HG03097 (cell line): ENCODE data around the gene KLHL3.

Source experiments
- ATAC-seq: cut with Tn5 transposase; IDR thresholded peaks from one replicate; pipeline ENCODE4 v1.9.1; 2021; ENCODE audit not compliant: unreplicated experiment, low FRiP score

Gene KLHL3

DNA sequence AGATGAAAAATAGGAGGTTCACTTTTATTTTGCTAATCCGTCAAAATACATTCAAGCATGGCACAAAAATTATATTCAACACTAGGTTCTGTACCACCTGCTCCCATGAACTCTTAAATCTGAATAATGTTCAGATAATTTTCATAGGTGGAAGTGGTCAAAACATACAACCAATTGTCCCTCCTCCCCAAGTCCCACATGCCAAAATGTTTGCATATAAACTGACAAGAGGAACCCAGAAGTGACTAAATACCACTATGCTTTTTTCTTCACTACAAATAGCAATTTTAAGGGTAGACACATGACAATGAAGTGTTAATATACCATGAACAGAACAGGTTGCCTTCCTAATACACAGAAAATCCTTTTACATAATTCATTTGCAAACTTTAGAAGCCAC lies 14.5 kb upstream of the KLHL3 start:
- ATAC-seq: no peak

DNA sequence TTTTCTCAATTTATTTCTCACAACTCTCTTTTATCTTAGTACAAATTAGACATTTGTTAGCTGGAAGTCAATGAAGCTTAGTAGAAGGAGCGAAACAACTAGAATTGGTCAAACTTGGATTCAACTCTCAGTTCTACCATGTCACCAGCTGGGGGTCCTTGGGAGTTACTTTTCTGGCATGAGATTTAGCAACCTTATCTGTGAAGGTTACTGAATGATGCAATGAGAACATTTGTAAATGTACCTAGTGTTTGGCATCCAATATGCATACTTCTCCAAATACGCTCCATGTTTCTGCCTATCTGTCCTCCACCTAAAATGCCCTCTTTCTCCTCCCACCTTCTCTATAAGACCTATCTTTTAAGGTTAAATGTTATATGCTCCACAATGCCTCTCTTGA lies 12.0 kb upstream of the KLHL3 start:
- no peak for ATAC-seq

DNA sequence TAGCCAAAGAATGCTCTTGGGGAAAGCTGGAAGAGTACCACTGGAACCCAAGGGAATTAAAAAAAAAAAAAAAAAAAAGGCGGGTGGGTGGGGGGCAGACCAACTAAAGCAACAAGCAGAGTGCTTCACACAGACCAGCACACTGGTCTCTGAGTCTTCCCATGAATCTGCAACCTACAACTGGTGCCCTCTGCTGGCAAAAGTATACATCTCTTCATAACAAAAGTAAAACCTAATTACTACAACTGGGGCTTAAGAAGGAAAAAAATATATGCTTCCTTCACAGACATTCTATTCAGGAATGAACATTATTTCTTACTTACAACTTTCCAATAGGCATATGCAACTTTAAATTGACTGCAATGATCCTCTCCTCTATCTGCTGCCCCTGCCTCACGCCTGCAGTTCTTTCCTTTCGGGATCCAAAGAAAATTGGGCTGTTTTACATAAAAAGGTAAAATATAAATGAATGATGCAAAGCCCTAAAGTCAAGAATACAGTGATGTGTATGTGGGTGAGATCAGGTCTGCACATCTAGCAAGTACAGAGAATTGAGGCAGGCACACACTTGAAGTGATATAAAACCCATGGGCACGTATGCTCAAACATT lies 7.2 kb upstream of the KLHL3 start:
- no peak for ATAC-seq

- ATAC-seq: no peak
Observed at GRCh38 chr5:137741718-137742117, 5.8 kb upstream of the KLHL3 start.

DNA sequence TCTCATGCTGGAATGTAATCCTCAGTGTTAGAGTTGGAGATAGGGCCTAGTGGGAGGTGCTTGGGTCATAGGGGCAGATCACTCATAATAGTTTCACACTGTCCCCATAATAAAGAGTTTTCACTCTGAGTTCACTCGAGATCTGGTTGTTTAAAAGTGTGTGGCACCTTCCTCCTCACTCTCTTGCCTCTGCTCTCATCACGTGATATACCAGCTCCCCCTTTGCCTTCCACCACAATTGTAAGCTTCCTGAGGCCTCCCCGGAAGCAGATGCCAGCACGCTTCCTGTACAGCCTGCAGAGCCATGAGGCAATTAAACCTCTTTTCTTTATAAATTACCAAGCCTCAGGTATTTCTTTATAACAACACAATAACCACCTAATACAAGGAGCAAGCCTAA lies 3.8 kb upstream of the KLHL3 start:
- no peak for ATAC-seq

- ATAC-seq: no peak
Observed at GRCh38 chr5:137738947-137739346, 3.1 kb upstream of the KLHL3 start.

GRCh38 chr5:137737349-137738131 lies 1.7 kb upstream of the KLHL3 start:
- no peak for ATAC-seq

- no peak for ATAC-seq
Observed at GRCh38 chr5:137736496-137736895, 607 bp upstream of the KLHL3 start.

GRCh38 chr5:137734962-137735554 lies 831 bp downstream of the KLHL3 start:
- peak; percentile 30 for ATAC-seq

DNA sequence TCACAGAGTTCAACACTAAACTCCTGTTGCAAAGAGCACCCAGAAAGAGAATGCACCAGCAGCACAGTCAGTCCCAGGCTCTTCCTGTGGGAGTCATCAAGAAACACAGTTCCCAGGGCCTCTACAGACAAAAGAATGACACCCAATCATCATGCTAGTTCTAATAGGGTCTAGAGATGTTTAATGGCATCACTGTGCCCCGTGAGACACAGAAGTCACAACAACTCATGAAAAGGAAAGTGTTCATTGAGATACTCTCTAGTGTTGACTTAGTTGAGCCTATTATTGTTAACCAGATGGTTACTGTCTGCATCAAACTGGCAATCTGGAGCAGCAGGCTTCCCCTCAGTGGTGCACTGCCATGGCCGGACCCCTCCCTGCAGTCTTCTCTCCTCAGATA lies 1.6 kb downstream of the KLHL3 start:
- ATAC-seq: no peak

GRCh38 chr5:137733922-137734321 lies 2.0 kb downstream of the KLHL3 start:
- ATAC-seq: no peak

- ATAC-seq: no peak
Observed at GRCh38 chr5:137733006-137733405, 2.9 kb downstream of the KLHL3 start.

DNA sequence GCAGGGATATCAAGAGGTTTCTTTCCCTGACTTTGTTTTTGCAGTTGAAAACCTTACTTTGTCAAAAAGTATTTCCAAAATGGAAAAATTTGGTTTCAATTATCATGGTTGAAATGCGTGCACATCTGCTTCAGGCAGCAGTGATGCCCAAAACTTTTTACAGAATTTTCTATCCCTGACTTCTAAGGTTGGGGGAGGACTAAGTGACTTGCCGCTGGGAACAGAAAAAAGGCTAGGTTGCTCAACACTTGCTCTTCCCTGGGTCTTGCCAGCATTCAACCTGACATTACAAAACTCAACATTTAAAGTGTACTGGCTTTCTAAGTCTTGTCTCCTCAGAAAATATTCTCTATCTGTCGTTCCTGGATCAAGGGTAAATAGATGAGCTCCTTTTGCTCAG lies 4.7 kb downstream of the KLHL3 start:
- no peak for ATAC-seq

DNA sequence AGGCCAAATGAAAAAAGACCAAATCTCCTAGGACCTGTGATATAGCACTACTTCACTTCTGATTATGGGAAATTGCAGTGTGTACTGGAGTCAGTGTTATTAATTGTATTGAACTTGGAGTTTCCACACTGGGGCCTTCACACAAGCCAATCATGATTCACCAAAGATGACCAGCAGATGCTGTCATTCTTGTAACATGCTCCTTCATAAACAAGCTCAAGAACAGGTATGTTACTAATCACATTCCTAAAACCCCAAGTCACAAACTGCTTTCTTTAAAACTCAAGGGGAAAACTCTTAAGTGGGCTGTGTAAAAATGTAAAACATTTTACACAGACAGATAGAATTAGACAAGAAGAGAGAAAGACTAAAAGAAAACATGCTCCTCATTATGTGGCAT lies 5.6 kb downstream of the KLHL3 start:
- no peak for ATAC-seq

- no peak for ATAC-seq
Observed at GRCh38 chr5:137728048-137728447, 7.8 kb downstream of the KLHL3 start.

DNA sequence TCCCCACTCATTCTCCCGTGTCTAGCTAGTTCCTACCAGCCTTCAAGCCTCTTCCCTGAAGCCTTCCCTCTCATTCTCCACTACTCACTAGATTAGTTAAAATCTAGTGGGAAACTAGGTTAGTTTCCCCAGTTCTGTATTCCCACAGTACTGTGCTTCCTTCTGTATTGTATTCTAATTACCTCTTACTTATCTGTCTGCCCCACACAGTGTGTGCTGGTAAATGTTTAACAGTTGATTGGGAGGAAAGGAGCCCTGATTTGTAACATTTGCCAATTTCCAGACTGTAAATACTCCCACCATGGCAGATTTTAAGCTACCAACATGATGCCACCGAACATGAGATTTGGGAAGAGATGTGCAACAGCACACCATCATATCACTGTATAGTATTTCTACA lies 8.3 kb downstream of the KLHL3 start:
- no peak for ATAC-seq

- no peak for ATAC-seq
Observed at GRCh38 chr5:137724251-137724650, 11.6 kb downstream of the KLHL3 start.

- ATAC-seq: no peak
Observed at GRCh38 chr5:137718611-137719010, 17.3 kb downstream of the KLHL3 start.

GRCh38 chr5:137716337-137716736 lies 19.6 kb downstream of the KLHL3 start:
- ATAC-seq: no peak

- ATAC-seq: no peak
Observed at GRCh38 chr5:137715456-137715855, 20.4 kb downstream of the KLHL3 start.

DNA sequence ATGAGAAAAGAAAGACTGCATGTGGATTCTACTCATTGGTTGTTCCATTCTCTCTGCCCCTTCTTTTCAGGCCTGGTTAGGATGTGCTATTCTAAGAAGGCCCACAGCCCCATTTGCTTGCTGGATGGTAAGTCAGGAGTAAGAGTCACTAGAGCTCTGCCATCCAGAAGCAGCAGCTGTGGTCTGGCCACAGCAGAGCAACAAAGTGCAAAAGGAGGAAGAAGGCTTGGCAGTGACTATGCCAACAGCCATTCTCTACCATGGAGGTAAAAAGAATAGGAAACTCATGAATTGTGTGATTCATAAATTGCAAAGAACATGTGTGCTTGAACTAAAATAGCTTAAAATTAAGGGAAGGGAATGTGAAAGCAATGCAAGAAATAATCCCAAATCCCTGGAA lies 20.9 kb downstream of the KLHL3 start:
- ATAC-seq: no peak

DNA sequence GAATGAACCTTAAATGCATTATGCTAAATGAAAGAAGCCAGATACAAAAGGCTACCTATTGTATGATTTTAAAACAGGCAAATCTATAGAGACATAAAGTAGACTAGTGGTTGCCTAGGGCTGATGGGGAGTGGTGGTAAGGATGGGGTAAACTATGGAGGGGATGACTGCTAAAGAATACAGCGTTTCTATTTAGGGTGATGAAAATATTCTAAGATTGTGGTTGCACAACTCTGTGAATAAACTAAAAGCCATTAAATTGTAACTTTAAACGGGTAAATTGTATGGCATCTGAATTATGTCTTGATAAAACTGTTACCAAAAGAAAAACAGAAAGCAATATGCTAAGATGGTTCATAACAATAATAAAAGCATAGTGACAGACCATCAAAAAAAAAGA lies 21.4 kb downstream of the KLHL3 start:
- no peak for ATAC-seq
